B cell (primary cell): Measurements from ENCODE around the gene UBE2F. TPM values are rescaled to one million over a fixed set of nuclear protein-coding genes. Genes with fewer than 3 reads are reported as not detected.

ENCODE experiments used
- ATAC-seq: fragments of 200-7000 bp; cut with Tn5 transposase; one replicate; pipeline ENCODE4 v1.10.0; 2021; ENCODE audit warnings: low read depth, mild to moderate bottlenecking, moderate number of reproducible peaks, moderate library complexity
- CTCF ChIA-PET: fragments of 350-600 bp; sonication (Branson Sonifier 250); formaldehyde crosslinking; loops from one replicate; lab custom pipeline; 2021; ENCODE audit warnings: antibody characterized with exemption, inconsistent platforms; lab: Charles Lee
- POLR2A ChIA-PET: fragments of 350-600 bp; sonication (Branson Sonifier 250); formaldehyde crosslinking; loops from one replicate; lab custom pipeline; 2021; ENCODE audit warnings: antibody characterized with exemption; lab: Charles Lee
- DNase-seq: peaks from one replicate; pipeline ENCODE4 v3.0.0; 2013
- H2AFZ ChIP-seq: 2 replicates; pipeline ENCODE4 v1.6.1; 2012; ENCODE audit warnings: mild to moderate bottlenecking, low read depth, low read length; ENCODE audit not compliant: insufficient read depth, poor library complexity, severe bottlenecking
- H3K27ac ChIP-seq, 2 donors: 1 replicate in 1 of 2; 2 replicates in 1 of 2; pipeline ENCODE4 v1.5.1; 2012 to 2013; ENCODE audit warnings: low read length in 2 of 2, mild to moderate bottlenecking in 2 of 2, moderate library complexity in 1 of 2
- H3K27me3 ChIP-seq, 4 experiments: fragments of 200-600 bp in 1 of 4; sonication (generic) in 1 of 4; replicated peaks in 1 of 4; 1 replicate in 2 of 4; 2 replicates in 2 of 4; pipeline versions ENCODE4 v1.6.1 to v1.7.0; 2013 to 2016; ENCODE audit warnings: low read length in 3 of 4, mild to moderate bottlenecking in 2 of 4, mixed read lengths in 1 of 4, moderate library complexity in 1 of 4; ENCODE audit not compliant: insufficient read depth in 4 of 4, control insufficient read depth in 3 of 4; ENCODE audit errors: control extremely low read depth in 1 of 4
- H3K36me3 ChIP-seq, 2 experiments: replicated peaks in 1 of 2; 1 replicate in 1 of 2; 2 replicates in 1 of 2; pipeline versions ENCODE4 v1.6.1 to v1.7.1; 2013; ENCODE audit warnings: low read length in 1 of 2; ENCODE audit not compliant: insufficient read depth in 2 of 2, control insufficient read depth in 1 of 2; ENCODE audit errors: control extremely low read depth in 1 of 2, extremely low read depth in 1 of 2
- H3K4me1 ChIP-seq, 2 donors: fragments of 200-600 bp in 1 of 2; sonication (generic) in 1 of 2; 1 replicate in 1 of 2; 2 replicates in 1 of 2; pipeline versions ENCODE4 v1.5.1 to v1.6.1; 2013 to 2017; ENCODE audit warnings: low read length in 2 of 2; ENCODE audit not compliant: control insufficient read depth in 2 of 2, insufficient read depth in 2 of 2
- H3K4me2 ChIP-seq: replicated peaks from 2 replicates; pipeline ENCODE3; 2012; ENCODE audit warnings: mild to moderate bottlenecking, low read depth, low read length; ENCODE audit not compliant: poor library complexity, severe bottlenecking
- H3K4me3 ChIP-seq, 5 experiments: fragments of 200-600 bp in 1 of 5; sonication (generic) in 1 of 5; 1 replicate in 3 of 5; 2 replicates in 2 of 5; pipeline versions ENCODE4 v1.5.1 to v1.7.0; 2011 to 2016; ENCODE audit warnings: low read length in 4 of 5, mild to moderate bottlenecking in 4 of 5, low read depth in 2 of 5, control low read depth in 1 of 5, moderate library complexity in 1 of 5; ENCODE audit not compliant: insufficient read depth in 1 of 5; ENCODE audit errors: control extremely low read depth in 1 of 5, extremely low read depth in 1 of 5
- H3K79me2 ChIP-seq: fragments of 200-600 bp; sonication (generic); one replicate; pipeline ENCODE4 v1.6.0; 2016; ENCODE audit warnings: low read length; ENCODE audit not compliant: control insufficient read depth, insufficient read depth
- H3K9ac ChIP-seq: fragments of 200-600 bp; sonication (generic); 2 replicates; pipeline ENCODE4 v1.6.1; 2017; ENCODE audit warnings: mild to moderate bottlenecking, low read length, moderate library complexity
- H3K9me3 ChIP-seq, 3 donors: one replicate each; pipeline versions ENCODE4 v1.6.1 to v1.7.1; 2013; ENCODE audit warnings: low read length in 2 of 3; ENCODE audit not compliant: control insufficient read depth in 2 of 3, insufficient read depth in 1 of 3; ENCODE audit errors: control extremely low read depth in 1 of 3
- H4K20me1 ChIP-seq: 2 replicates; pipeline ENCODE4 v1.6.0; 2012; ENCODE audit warnings: mild to moderate bottlenecking, low read length; ENCODE audit not compliant: insufficient read depth, control insufficient read depth, poor library complexity, severe bottlenecking
- H3K27ac Mint-ChIP-seq: one replicate; pipeline ENCODE4 v1.8.0; 2021; ENCODE audit warnings: mixed read lengths
- H3K27me3 Mint-ChIP-seq: one replicate; pipeline ENCODE4 v1.8.0; 2021; ENCODE audit warnings: mixed read lengths
- H3K4me1 Mint-ChIP-seq: one replicate; pipeline ENCODE4 v1.8.0; 2021; ENCODE audit warnings: mixed read lengths
- H3K4me3 Mint-ChIP-seq: one replicate; pipeline ENCODE4 v1.8.0; 2021; ENCODE audit warnings: mixed read lengths
- H3K9me3 Mint-ChIP-seq: one replicate; pipeline ENCODE4 v1.8.0; 2022; ENCODE audit warnings: mixed read lengths; ENCODE audit not compliant: insufficient read depth
- CTCF ChIP-seq: fragments of 200-600 bp; IDR thresholded peaks from one replicate; pipeline ENCODE4 v1.8.0; 2022; ENCODE audit warnings: antibody characterized with exemption, mild to moderate bottlenecking
- EZH2 ChIP-seq: IDR thresholded peaks from 2 replicates; pipeline ENCODE4 v1.6.1; 2012; ENCODE audit warnings: borderline replicate concordance, low read depth, mild to moderate bottlenecking, moderate library complexity, low read length; ENCODE audit not compliant: insufficient read depth, poor library complexity, severe bottlenecking
- WGBS: methylation state at CpG from one replicate; pipeline ENCODE4 v1.1.5; 2013; ENCODE audit warnings: missing lambda C conversion rate; ENCODE audit not compliant: insufficient coverage; 5-methylcytosine and 5-hydroxymethylcytosine counted together
- intact Hi-C: fragments of 100-400 bp; cut with micrococcal nuclease; formaldehyde crosslinking; loops from one replicate; pipeline ENCODE4 v1.10.0; 2022
- polyA plus RNA-seq: library from polyadenylated mRNA; depleted of rRNA; stranded (reverse); fragments of >200 nt; gene quantifications from 2 replicates; pipeline ENCODE4 v1.2.3, GENCODE V29; 2012
- total RNA-seq, 2 donors: library from RNA; stranded (reverse); fragments of 120-200 nt in 1 of 2; gene quantifications; 1 replicate in 1 of 2; 2 replicates in 1 of 2; pipeline versions ENCODE4 v1.2.3 to v1.2.4, GENCODE V29; 2013 to 2022

The UBE2F gene
- total and polyA plus RNA-seq, 2 donors (not counting 1 experiment from before 2014, with no cell fraction given): 22.5 to 57.6 TPM

DNA sequence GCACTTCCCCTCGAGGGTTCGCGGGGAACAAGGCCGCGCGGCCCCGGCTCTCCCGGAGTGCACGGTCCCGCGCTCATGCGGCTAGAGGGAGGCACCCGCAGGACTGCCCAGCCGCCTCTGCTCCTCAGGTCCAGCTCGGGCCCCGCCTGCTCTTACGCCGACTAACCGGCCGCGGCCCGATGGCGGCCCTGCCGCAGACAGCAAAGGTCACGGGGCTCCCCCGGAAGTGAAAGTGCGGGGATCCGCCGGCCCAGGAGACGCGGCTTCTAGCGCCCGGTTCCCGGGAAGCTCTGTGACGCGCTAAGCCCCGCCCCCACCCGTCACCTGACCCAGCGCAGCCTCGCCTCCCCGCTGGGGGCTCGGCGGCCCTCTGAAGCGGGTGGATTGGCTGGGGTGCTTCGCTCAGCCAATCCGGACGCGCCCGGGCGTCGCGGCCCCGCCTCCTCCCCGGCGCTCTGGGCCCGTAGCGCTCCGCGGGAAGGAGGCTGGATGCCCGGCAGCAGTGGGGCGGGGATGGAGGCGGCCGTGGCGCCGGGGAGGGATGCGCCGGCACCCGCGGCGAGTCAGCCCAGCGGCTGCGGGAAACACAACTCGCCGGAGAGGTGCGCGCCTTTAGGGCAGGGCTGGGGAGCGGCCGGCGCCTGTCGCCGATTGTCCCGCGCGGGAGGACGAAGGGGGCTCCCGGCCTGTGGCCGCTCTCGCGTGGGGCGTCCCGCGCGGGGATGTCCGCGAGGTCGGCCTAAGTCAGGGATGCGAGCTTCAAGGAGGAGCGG, 93.9 kb downstream of the UBE2F start, which contains the start of gene SCLY:
TSS of gene SCLY (plus strand) at position 460 of the 773 bp plus-strand sequence. CDS start at position 514, 54 bp downstream.
- intact Hi-C loops: loop anchor here (1.0 to 2.0 kb wide), 7 partner anchors 38 to 366 kb away; partner anchors contain the start of genes ASB1, ILKAP, RAMP1 and TRAF3IP1
- peak within 1 kb of the TSS; percentile 90 for H3K9ac ChIP-seq

More for the DNA sequence above, 93.9 kb downstream of the UBE2F start, which contains the start of gene SCLY:
- WGBS: under 1% methylated on average over 98 of the region's 98 CpGs
- H3K4me3 ChIP-seq: peak within 1 kb of the TSS; percentile 66 to 95 (median 88)
- Mint-ChIP-seq H3K9me3 (peaks cover 5% of the 10 kb centered on the region), H3K27ac (peak within 1 kb of the TSS; percentile 87), H3K4me1 (peaks cover 22% of the 10 kb centered on the region), H3K4me3 (peak within 1 kb of the TSS; percentile 87), H3K27me3 (peaks cover 15% of the 10 kb centered on the region)
- ChIA-PET POLR2A (interaction anchor here (0.6 kb wide), 1 partner anchor 143 kb away, joined by 3 read pairs; the partner anchor contains the start of gene ILKAP), CTCF (no interaction called here)
- H3K27ac ChIP-seq: peak within 1 kb of the TSS; percentile 48 to 90
- H3K27me3 ChIP-seq: no peaks in the 10 kb centered on the region
- TF ChIP-seq EZH2 (no peak), CTCF (no peak)
- ATAC-seq (peak; percentile 97), DNase-seq (peak; percentile 98)
- no peaks in the 10 kb centered on the region for H3K36me3 ChIP-seq
- peaks cover 0 to 2% (median 0%) of the 10 kb centered on the region in 3 donors for H3K9me3 ChIP-seq
- peak within 1 kb of the TSS; percentile 94 for H3K4me2 ChIP-seq
- H2AFZ ChIP-seq: peak within 1 kb of the TSS; percentile 99
- H4K20me1 ChIP-seq: no peaks in the 10 kb centered on the region
- H3K4me1 ChIP-seq: peaks cover 15% of the 10 kb centered on the region in 2 donors
- H3K79me2 ChIP-seq: peaks cover 15% of the 10 kb centered on the region
